Ovary (tissue), 10 donors: ENCODE data around the gene ATP4B. TPM values are rescaled to one million over a fixed set of nuclear protein-coding genes. Genes with fewer than 3 reads are reported as not detected.

Experiments used
- DNase-seq, 5 donors: peaks; one replicate each; pipeline ENCODE4 v3.0.0-alpha.2; 2019 to 2020
- H3K27ac ChIP-seq, 2 donors: fragments of 200-600 bp; one replicate each; pipeline versions ENCODE4 v1.5.1 to v1.8.0; 2019 to 2022
- H3K27me3 ChIP-seq: fragments of 200-600 bp; one replicate; pipeline ENCODE4 v1.8.0; 2022
- H3K36me3 ChIP-seq: fragments of 200-600 bp; sonication (generic); one replicate; pipeline ENCODE4 v1.5.1; 2019
- H3K4me1 ChIP-seq: one replicate; pipeline ENCODE4 v1.8.1; 2013; ENCODE audit warnings: mild to moderate bottlenecking, moderate library complexity; ENCODE audit not compliant: insufficient read depth
- H3K4me3 ChIP-seq: fragments of 200-600 bp; sonication (generic); one replicate; pipeline ENCODE4 v1.5.1; 2017
- H3K9me3 ChIP-seq, 2 donors: fragments of 200-600 bp in 1 of 2; sonication (generic) in 1 of 2; one replicate each; pipeline versions ENCODE4 v1.5.1 to v1.8.1; 2013 to 2019; ENCODE audit warnings: mild to moderate bottlenecking in 1 of 2, moderate library complexity in 1 of 2
- EP300 ChIP-seq: sonication (generic); formaldehyde crosslinking; IDR thresholded peaks from one replicate; pipeline ENCODE4 v1.6.1; 2017; ENCODE audit warnings: antibody characterized with exemption
- POLR2A ChIP-seq: fragments of 450-650 bp; IDR thresholded peaks from one replicate; pipeline ENCODE4 v1.6.1; 2017; ENCODE audit warnings: antibody characterized with exemption, mild to moderate bottlenecking, moderate library complexity
- WGBS, 3 donors: extraction: QIAGEN DNeasy Blood & Tissue Kit in 1 of 3; methylation state at CpG; one replicate each; pipeline versions ENCODE4 v1.1.5 to v1.1.7; 2013 to 2017; 5-methylcytosine and 5-hydroxymethylcytosine counted together
- intact Hi-C, 4 donors: fragments of 100-400 bp; cut with DNase I; formaldehyde crosslinking; loops; one replicate each; pipeline versions ENCODE4 v1.11.0 to v1.15.1; 2022 to 2023
- long read RNA-seq, 3 donors: library from polyadenylated mRNA in 2 of 3; unstranded in 2 of 3; transcript quantifications; one replicate each; pipeline ENCODE4 v2.0.0 and lab custom pipeline, GENCODE V29; 2021 to 2026
- polyA plus RNA-seq, 2 donors: library from polyadenylated mRNA; stranded (reverse); fragments of 200-250 nt in 1 of 2; fragments of 350-450 nt in 1 of 2; fragmentation: Illumina TruSeq in 1 of 2; extraction: RNeasy Lipid Tissue Mini Kit (QIAGEN cat#74804) in 1 of 2; gene quantifications; one replicate each; pipeline ENCODE4 v1.2.3, GENCODE V29; 2013 to 2014
- total RNA-seq, 7 donors: library from RNA; depleted of rRNA in 2 of 7; stranded (reverse); fragments of >200 nt in 2 of 7; fragmentation: NEBNext Ultra II Directional in 3 of 7; extraction: Animal tissue kit (Norgen Biotek cat#: 25700) in 3 of 7; gene quantifications; one replicate each; pipeline versions ENCODE4 v1.1.0 to v1.2.4, GENCODE V29; 2016 to 2023
- TF ChIP-seq, protein P1 (sequence below), 3 donors: fragments of 450-650 bp in 2 of 3; fragments of 200-600 bp in 1 of 3; IDR thresholded peaks; one replicate each; pipeline versions ENCODE4 v1.5.1 to v1.8.0; 2016 to 2022; ENCODE audit warnings: antibody characterized with exemption in 3 of 3, mild to moderate bottlenecking in 1 of 3
- donor health status: DM: no; HTN: no; CAD: no; lungs with moderate emphysema.
- donor health status: DM: no; HTN: no; CAD: no.
- donor health status: Bipolar disorder and iron deficiency.
- donor health status: DM: yes; HTN: yes; CAD: no.
- donor health status: DM: no; HTN: no; CAD: no.
- donor health status: DM: yes; HTN: yes; CAD: no.

ATP4B gene
- total RNA-seq (under 1 TPM in 1 of 7 donors, not detected in 6; 0.28 TPM), polyA plus RNA-seq (not detected)
- long read RNA-seq, donor 1: 0 reads
- long read RNA-seq, donor 2: 0 reads
- long read RNA-seq, donor 3: 0 reads

DNA sequence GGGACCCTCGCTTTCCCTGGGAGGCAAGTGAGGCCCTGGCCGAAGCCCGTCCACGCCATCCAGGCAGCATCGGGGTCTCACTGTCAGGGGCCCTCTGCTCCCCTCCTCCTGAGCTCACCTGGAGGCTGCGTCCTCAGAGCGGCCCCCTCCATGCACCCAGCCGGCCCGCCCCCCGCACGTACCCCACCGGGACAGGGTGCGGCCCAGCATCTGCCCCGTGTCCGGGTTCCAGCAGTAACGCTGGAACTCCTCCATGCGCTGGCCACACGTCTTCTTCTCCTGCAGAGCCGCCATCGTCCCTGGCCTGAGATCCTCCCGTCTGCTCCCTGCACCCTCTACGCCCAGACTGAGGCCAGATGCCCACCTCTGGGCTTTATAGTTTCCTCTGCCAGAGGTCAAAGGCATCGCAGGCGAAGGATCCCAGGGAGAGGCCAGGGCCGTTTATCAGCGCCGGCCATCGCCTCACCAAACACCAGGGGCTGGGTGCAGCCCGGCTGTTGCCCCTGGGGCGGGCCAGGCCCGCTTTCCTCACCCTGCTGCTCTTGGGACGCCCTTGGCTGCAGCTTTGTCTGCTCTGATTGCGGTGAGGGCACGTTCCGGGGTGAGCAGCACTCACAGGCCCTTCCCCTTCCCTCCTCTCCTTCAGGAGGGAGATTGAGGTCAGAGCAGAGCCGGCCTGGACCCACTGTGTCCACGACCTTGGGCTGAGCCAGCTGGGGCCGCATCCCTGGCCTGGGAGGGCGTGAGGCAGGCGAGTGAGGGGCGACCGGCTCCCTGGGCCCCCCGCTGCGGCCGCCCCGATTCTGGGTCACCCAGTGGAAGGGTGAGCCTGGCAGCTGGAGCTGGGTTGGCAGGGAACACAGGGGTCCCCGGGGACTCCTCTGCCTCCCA, at the start of gene ATP4B:
ATP4B (minus strand) TSS at position 348 of the 891 bp plus-strand sequence; CDS start at position 294, 54 bp downstream.
- Histone ChIP-seq H3K27me3 (no peaks in the 10 kb centered on the region), H3K36me3 (no peaks in the 10 kb centered on the region), H3K27ac (no peak within 1 kb of the TSS), H3K4me1 (no peaks in the 10 kb centered on the region), H3K4me3 (no peak within 1 kb of the TSS), H3K9me3 (no peaks in the 10 kb centered on the region)
- 68 to 75% (median 71%) methylated on average over 45 to 47 of the region's 47 CpGs for WGBS, 3 donors
- TF ChIP-seq EP300: no peak
- no peak for TF ChIP-seq POLR2A
- TF ChIP-seq, protein P1, sequence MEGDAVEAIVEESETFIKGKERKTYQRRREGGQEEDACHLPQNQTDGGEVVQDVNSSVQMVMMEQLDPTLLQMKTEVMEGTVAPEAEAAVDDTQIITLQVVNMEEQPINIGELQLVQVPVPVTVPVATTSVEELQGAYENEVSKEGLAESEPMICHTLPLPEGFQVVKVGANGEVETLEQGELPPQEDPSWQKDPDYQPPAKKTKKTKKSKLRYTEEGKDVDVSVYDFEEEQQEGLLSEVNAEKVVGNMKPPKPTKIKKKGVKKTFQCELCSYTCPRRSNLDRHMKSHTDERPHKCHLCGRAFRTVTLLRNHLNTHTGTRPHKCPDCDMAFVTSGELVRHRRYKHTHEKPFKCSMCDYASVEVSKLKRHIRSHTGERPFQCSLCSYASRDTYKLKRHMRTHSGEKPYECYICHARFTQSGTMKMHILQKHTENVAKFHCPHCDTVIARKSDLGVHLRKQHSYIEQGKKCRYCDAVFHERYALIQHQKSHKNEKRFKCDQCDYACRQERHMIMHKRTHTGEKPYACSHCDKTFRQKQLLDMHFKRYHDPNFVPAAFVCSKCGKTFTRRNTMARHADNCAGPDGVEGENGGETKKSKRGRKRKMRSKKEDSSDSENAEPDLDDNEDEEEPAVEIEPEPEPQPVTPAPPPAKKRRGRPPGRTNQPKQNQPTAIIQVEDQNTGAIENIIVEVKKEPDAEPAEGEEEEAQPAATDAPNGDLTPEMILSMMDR (IDR thresholded peaks at IDR 0.05): no peak
- DNase-seq: peak in 3 of 5 donors; percentile 6 to 21 (median 12)
- intact Hi-C loops: no loop called here

DNA sequence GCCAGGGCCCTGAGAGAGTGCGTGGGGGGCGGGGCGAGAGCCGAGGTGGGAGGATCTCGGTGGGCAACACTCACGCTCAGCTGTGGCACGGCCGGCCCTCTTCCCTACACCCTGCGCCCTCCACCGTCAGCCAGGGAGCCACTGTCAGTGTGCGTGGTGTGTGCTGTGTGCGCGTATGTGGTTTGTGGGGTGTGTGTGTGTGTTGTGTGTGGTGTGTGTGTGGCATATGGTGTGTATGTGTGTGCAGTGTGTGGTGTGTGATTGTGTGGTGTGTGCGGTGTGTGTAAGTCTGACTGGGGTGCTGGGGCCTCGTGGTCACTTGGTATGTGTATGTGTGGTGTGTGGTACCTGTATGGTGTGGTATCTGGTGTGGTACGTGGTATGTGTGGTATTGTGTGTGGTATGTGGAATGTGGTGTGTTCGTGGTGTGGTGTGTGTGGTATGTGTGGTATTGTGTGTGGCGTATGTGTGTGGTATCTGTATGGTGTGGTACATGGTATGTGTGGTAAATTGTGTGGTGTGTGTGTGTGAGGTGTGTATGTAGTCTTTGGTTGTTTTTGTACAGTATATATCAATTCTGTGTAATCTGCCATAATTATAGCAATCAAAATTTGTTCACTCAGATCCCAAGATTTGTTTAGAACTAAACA, 14.1 kb upstream of the ATP4B start:
- DNase-seq: peak in 3 of 5 donors; percentile 3 to 28 (median 7)

DNA sequence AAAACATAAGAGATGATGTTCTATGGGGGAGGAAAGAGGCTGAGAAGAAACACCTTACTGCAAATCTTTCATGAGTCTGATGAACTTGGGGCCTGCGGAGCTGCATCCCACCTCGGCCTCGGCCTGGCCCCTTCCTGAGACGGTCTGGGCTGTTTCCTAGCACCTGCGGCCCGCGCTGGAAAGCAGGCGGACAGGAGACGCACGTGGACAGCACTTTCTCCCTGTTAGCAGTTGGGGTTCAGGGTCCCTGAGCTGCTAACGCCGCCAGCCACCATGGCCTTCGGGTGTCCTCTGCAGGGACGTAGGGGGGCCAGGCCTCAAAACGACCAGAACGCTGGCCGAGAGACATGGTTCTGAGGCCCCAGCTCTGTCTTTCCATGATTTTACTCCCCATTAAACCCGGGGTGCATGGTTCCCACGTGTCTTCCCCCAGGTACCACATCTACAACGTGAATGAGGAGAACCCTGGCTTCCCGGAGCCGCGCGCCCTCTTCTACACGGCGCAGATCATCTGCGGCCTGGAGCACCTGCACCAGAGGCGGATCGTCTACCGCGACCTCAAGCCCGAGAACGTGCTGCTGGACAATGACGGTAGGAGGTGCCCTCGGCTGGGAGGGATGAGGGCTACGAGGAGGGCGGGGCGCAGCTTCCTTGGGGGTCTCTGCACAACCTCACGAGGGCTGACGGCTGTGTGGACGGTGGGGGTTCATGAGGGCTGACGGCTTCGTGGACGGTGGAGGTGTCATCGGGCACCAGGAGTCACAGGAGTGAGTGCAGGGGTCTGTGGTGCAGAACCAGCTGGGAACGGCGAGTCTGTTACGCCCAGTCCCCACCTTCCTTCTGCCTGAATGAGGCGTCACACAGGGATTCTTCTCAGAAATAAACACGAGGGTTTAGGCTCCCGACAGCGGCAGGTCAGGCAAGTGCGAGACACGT, 13.3 kb upstream of the ATP4B start:
- intact Hi-C loops: no loop called here
- peak in 3 of 5 donors; percentile 7 to 34 (median 14) for DNase-seq
- H3K27ac ChIP-seq: no peak overlapping the region
- H3K27me3 ChIP-seq: no peaks in the 10 kb centered on the region
- H3K4me3 ChIP-seq: no peak overlapping the region
- 89 to 92% (median 91%) methylated on average over 54 of the region's 54 CpGs for WGBS, 3 donors
- no peaks in the 10 kb centered on the region for H3K4me1 ChIP-seq
- H3K36me3 ChIP-seq: no peaks in the 10 kb centered on the region
- no peaks in the 10 kb centered on the region for H3K9me3 ChIP-seq
- TF ChIP-seq EP300: no peak
- no peak for TF ChIP-seq POLR2A
- TF ChIP-seq, protein P1 (IDR thresholded peaks at IDR 0.05): no peak

More for the DNA sequence above, 14.1 kb upstream of the ATP4B start:
- Histone ChIP-seq H3K9me3 (no peaks in the 10 kb centered on the region), H3K27me3 (no peaks in the 10 kb centered on the region), H3K4me3 (no peak overlapping the region), H3K27ac (no peak overlapping the region), H3K36me3 (no peaks in the 10 kb centered on the region), H3K4me1 (no peaks in the 10 kb centered on the region)
- TF ChIP-seq EP300: no peak
- TF ChIP-seq POLR2A: no peak
- TF ChIP-seq, protein P1 (IDR thresholded peaks at IDR 0.05): no peak
- 80 to 85% (median 82%) methylated on average over 18 of the region's 18 CpGs for WGBS, 3 donors
- intact Hi-C loops: no loop called here

DNA sequence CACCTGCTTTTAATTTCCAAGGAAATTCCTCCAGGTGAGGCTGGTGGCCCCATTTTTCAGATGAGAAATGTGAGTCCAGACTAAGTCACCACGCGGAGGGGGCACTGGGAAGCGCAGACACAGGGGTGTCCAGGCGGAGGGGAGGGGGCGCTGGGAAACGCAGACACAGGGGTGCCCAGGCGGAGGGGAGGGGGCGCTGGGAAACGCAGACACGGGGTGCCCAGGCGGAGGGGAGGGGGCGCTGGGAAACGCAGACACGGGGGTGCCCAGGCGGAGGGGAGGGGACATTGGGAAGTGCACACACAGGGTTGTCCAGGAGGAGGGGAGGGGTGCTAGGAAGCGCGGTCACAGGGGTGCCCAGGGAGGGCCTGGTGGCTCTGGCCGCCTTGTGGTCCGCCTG, 12.5 kb upstream of the ATP4B start:
- H3K9me3 ChIP-seq: no peaks in the 10 kb centered on the region
- H3K4me3 ChIP-seq: no peak overlapping the region
- no peaks in the 10 kb centered on the region for H3K36me3 ChIP-seq
- TF ChIP-seq, protein P1 (IDR thresholded peaks at IDR 0.05): no peak
- no peak for TF ChIP-seq EP300
- no peak for TF ChIP-seq POLR2A
- no peaks in the 10 kb centered on the region for H3K27me3 ChIP-seq
- no peak overlapping the region for H3K27ac ChIP-seq
- no peaks in the 10 kb centered on the region for H3K4me1 ChIP-seq
- 88 to 90% (median 90%) methylated on average over 19 of the region's 19 CpGs for WGBS, 3 donors
- DNase-seq: peak in 1 of 5 donors; percentile 5
- intact Hi-C loops: no loop called here
